ENCODE data around the gene GLP2R. TPM values are rescaled to one million over a fixed set of nuclear protein-coding genes. Genes with fewer than 3 reads are reported as not detected.
A peak's percentile ranks its signal among the peaks of the same experiment; 100 is the strongest.

Gene GLP2R
- total RNA-seq, 2 donors from 2014 or later: not detected

- H3K27ac Mint-ChIP-seq: no peak overlapping the region
- WGBS, 2 experiments (ENCODE audit: insufficient coverage in 1 of 2, insufficient read length in 1 of 2): 88 to 93% methylated on average over 7 to 12 of the region's 14 CpGs
- H3K9me3 Mint-ChIP-seq: no peaks in the 10 kb centered on the region
- Histone ChIP-seq H3K4me3 (ENCODE audit: low read length) (no peak overlapping the region), H3K4me1 (ENCODE audit: control insufficient read depth, insufficient read depth, low read length) (no peaks in the 10 kb centered on the region), H3K27ac (ENCODE audit: low read depth, low read length) (no peak overlapping the region), H3K27me3 (ENCODE audit: control insufficient read depth, insufficient read depth, low read length, poor library complexity, severe bottlenecking) (no peaks in the 10 kb centered on the region), H3K9ac (ENCODE audit: extremely low read depth, low read length, poor library complexity, severe bottlenecking) (no peak overlapping the region), H3K9me3 (ENCODE audit: control insufficient read depth, low read length) (no peaks in the 10 kb centered on the region), H3K36me3 (ENCODE audit: control insufficient read depth, insufficient read depth, low read length) (no peaks in the 10 kb centered on the region)
- no peak for TF ChIP-seq CTCF (conservative IDR thresholded peaks at IDR 0.05)
- no peaks in the 10 kb centered on the region for H3K4me1 Mint-ChIP-seq
- no peak for DNase-seq
- no peaks in the 10 kb centered on the region for H3K27me3 Mint-ChIP-seq (ENCODE audit: insufficient read depth)
- no peak overlapping the region for H3K4me3 Mint-ChIP-seq
- peaks cover 3% of the 10 kb centered on the region for H3K36me3 Mint-ChIP-seq (ENCODE audit: low read depth)
Observed at GRCh38 chr17:9922012-9922848, 96.5 kb downstream of the GLP2R start.

GRCh38 chr17:9924735-9925191 is 99.0 kb downstream of the GLP2R start:
- Mint-ChIP-seq H3K4me3 (no peak overlapping the region), H3K9me3 (no peaks in the 10 kb centered on the region), H3K36me3 (ENCODE audit: low read depth) (peaks cover 3% of the 10 kb centered on the region), H3K27me3 (ENCODE audit: insufficient read depth) (no peaks in the 10 kb centered on the region), H3K27ac (peak overlapping the region; percentile 69), H3K4me1 (no peaks in the 10 kb centered on the region)
- H3K9ac ChIP-seq (ENCODE audit: extremely low read depth, low read length, poor library complexity, severe bottlenecking): no peak overlapping the region
- WGBS, 2 experiments (ENCODE audit: insufficient coverage in 1 of 2, insufficient read length in 1 of 2): 54 to 60% methylated on average over 6 of the region's 6 CpGs
- H3K27ac ChIP-seq (ENCODE audit: low read depth, low read length): no peak overlapping the region
- no peaks in the 10 kb centered on the region for H3K4me1 ChIP-seq (ENCODE audit: control insufficient read depth, insufficient read depth, low read length)
- peak; percentile 80 for DNase-seq
- H3K27me3 ChIP-seq (ENCODE audit: control insufficient read depth, insufficient read depth, low read length, poor library complexity, severe bottlenecking): no peaks in the 10 kb centered on the region
- H3K36me3 ChIP-seq (ENCODE audit: control insufficient read depth, insufficient read depth, low read length): no peaks in the 10 kb centered on the region
- TF ChIP-seq CTCF (conservative IDR thresholded peaks at IDR 0.05): peak; percentile 88
- no peak overlapping the region for H3K4me3 ChIP-seq (ENCODE audit: low read length)
- no peaks in the 10 kb centered on the region for H3K9me3 ChIP-seq (ENCODE audit: control insufficient read depth, low read length)

GRCh38 chr17:9925457-9925856 is 99.7 kb downstream of the GLP2R start:
- WGBS, 2 experiments (ENCODE audit: insufficient coverage in 1 of 2, insufficient read length in 1 of 2): 91 to 98% methylated on average over 7 to 11 of the region's 11 CpGs
- Mint-ChIP-seq H3K27ac (no peak overlapping the region), H3K4me1 (no peaks in the 10 kb centered on the region), H3K4me3 (no peak overlapping the region), H3K27me3 (ENCODE audit: insufficient read depth) (no peaks in the 10 kb centered on the region), H3K9me3 (no peaks in the 10 kb centered on the region), H3K36me3 (ENCODE audit: low read depth) (peaks cover 3% of the 10 kb centered on the region)
- H3K4me3 ChIP-seq (ENCODE audit: low read length): no peak overlapping the region
- no peak for DNase-seq
- H3K36me3 ChIP-seq (ENCODE audit: control insufficient read depth, insufficient read depth, low read length): no peaks in the 10 kb centered on the region
- no peak overlapping the region for H3K9ac ChIP-seq (ENCODE audit: extremely low read depth, low read length, poor library complexity, severe bottlenecking)
- H3K4me1 ChIP-seq (ENCODE audit: control insufficient read depth, insufficient read depth, low read length): no peaks in the 10 kb centered on the region
- H3K27ac ChIP-seq (ENCODE audit: low read depth, low read length): no peak overlapping the region
- no peaks in the 10 kb centered on the region for H3K9me3 ChIP-seq (ENCODE audit: control insufficient read depth, low read length)
- no peaks in the 10 kb centered on the region for H3K27me3 ChIP-seq (ENCODE audit: control insufficient read depth, insufficient read depth, low read length, poor library complexity, severe bottlenecking)
- no peak for TF ChIP-seq CTCF (conservative IDR thresholded peaks at IDR 0.05)
